NCI-H2107 treated with DMSO at 0.1 percent for 48 hours (cell line): ENCODE results near the gene CFAP54.
A peak's percentile ranks its signal among the peaks of the same experiment; 100 is the strongest.
"Not testable (repeated sequence)": the region's sequence is repeated elsewhere in the genome, so short reads cannot be mapped to it uniquely, and the experiment has no call there.

ENCODE experiments used
- DNase-seq: peaks from one replicate; lab custom pipeline; 2025; ENCODE audit not compliant: unreplicated experiment; lab: John Stamatoyannopoulos, UW

The CFAP54 gene

GRCh38 chr12:96606134-96606533, 116.8 kb downstream of the CFAP54 start:
- DNase-seq, result no peak

- no peak for DNase-seq
These were observed 117.3 kb downstream of the CFAP54 start for GRCh38 chr12:96606644-96607043.

GRCh38 chr12:96617178-96617577, 127.8 kb downstream of the CFAP54 start:
- DNase-seq, result no peak

GRCh38 chr12:96623155-96623554, 133.8 kb downstream of the CFAP54 start:
- DNase-seq, result no peak

GRCh38 chr12:96623656-96624217, 134.4 kb downstream of the CFAP54 start:
- DNase-seq, result no peak

- DNase-seq, result no peak
These were observed 146.5 kb downstream of the CFAP54 start for GRCh38 chr12:96635844-96636243.

GRCh38 chr12:96636895-96637294, 147.5 kb downstream of the CFAP54 start:
- DNase-seq, result no peak

- no peak for DNase-seq
These were observed 159.5 kb downstream of the CFAP54 start for GRCh38 chr12:96648923-96649322.

GRCh38 chr12:96652870-96653269, 163.5 kb downstream of the CFAP54 start:
- no peak for DNase-seq

GRCh38 chr12:96658075-96658474, 168.7 kb downstream of the CFAP54 start:
- no peak for DNase-seq

- no peak for DNase-seq
These were observed 180.4 kb downstream of the CFAP54 start for GRCh38 chr12:96669786-96670185.

- no peak for DNase-seq
These were observed 181.0 kb downstream of the CFAP54 start for GRCh38 chr12:96670334-96670899.

GRCh38 chr12:96675519-96675918, 186.1 kb downstream of the CFAP54 start:
- DNase-seq, result not testable (repeated sequence)

GRCh38 chr12:96677363-96677762, 188.0 kb downstream of the CFAP54 start:
- DNase-seq, result no peak

- DNase-seq, result no peak
These were observed 198.3 kb downstream of the CFAP54 start for GRCh38 chr12:96687719-96688118.

GRCh38 chr12:96698521-96698920, 209.1 kb downstream of the CFAP54 start:
- DNase-seq, result no peak

- DNase-seq, result no peak
These were observed 209.6 kb downstream of the CFAP54 start for GRCh38 chr12:96698965-96699364.

- DNase-seq, result no peak
These were observed 212.5 kb downstream of the CFAP54 start for GRCh38 chr12:96701856-96702255.

GRCh38 chr12:96710127-96710745, 220.9 kb downstream of the CFAP54 start:
- peak; percentile 14 for DNase-seq

GRCh38 chr12:96711364-96711763, 222.0 kb downstream of the CFAP54 start:
- DNase-seq, result no peak

- no peak for DNase-seq
These were observed 224.8 kb downstream of the CFAP54 start for GRCh38 chr12:96714199-96714598.

GRCh38 chr12:96719660-96720362, 230.4 kb downstream of the CFAP54 start:
- DNase-seq, result peak; percentile 59
